Esophagus squamous epithelium (tissue), 5 donors: ENCODE data around the gene PPFIBP1. TPM values are rescaled to one million over a fixed set of nuclear protein-coding genes. Genes with fewer than 3 reads are reported as not detected.

Source experiments
- DNase-seq: peaks from one replicate; lab custom pipeline; 2025; lab: John Stamatoyannopoulos, UW
- H3K27ac ChIP-seq, 4 donors: fragments of 200-600 bp; sonication (generic); one replicate each; pipeline ENCODE4 v1.5.1; 2016 to 2019; ENCODE audit warnings: mild to moderate bottlenecking in 1 of 4
- H3K27me3 ChIP-seq, 4 donors: fragments of 200-600 bp; sonication (generic); 1 replicate in 3 of 4; 2 replicates in 1 of 4; pipeline versions ENCODE4 v1.5.1 to v1.6.0; 2017 to 2021; ENCODE audit warnings: antibody characterized with exemption in 1 of 4
- H3K36me3 ChIP-seq, 3 donors: fragments of 200-600 bp; sonication (generic); one replicate each; pipeline ENCODE4 v1.5.1; 2016 to 2019
- H3K4me1 ChIP-seq, 3 donors: fragments of 200-600 bp; sonication (generic); one replicate each; pipeline ENCODE4 v1.5.1; 2017 to 2019
- H3K4me3 ChIP-seq, 4 donors: fragments of 200-600 bp; sonication (generic); 1 replicate in 3 of 4; 2 replicates in 1 of 4; pipeline ENCODE4 v1.5.1; 2016 to 2019; ENCODE audit warnings: mild to moderate bottlenecking in 2 of 4, moderate library complexity in 1 of 4
- H3K9me3 ChIP-seq, 3 donors: fragments of 200-600 bp; sonication (generic); one replicate each; pipeline ENCODE4 v1.5.1; 2016 to 2019
- POLR2A ChIP-seq, 4 donors: fragments of 450-650 bp; IDR thresholded peaks; one replicate each; pipeline ENCODE4 v1.6.1; 2017; ENCODE audit warnings: antibody characterized with exemption in 4 of 4, mild to moderate bottlenecking in 4 of 4, moderate library complexity in 3 of 4
- WGBS, 2 donors: methylation state at CpG; one replicate each; pipeline ENCODE4 v1.1.5; 2018; 5-methylcytosine and 5-hydroxymethylcytosine counted together
- intact Hi-C: fragments of 100-400 bp; cut with DNase I; formaldehyde crosslinking; loops from one replicate; pipeline ENCODE4 v1.15.0; 2022
- total RNA-seq, 4 donors: library from RNA; depleted of rRNA; stranded (reverse); fragments of >200 nt; gene quantifications; one replicate each; pipeline ENCODE4 v1.1.0, GENCODE V29; 2016
- TF ChIP-seq, protein P1 (sequence below), 6 experiments: fragments of 450-650 bp in 4 of 6; fragments of 200-600 bp in 2 of 6; sonication (generic) in 2 of 6; IDR thresholded peaks; one replicate each; pipeline ENCODE4 v1.5.1; 2016 to 2019; ENCODE audit warnings: antibody characterized with exemption in 6 of 6, mild to moderate bottlenecking in 4 of 6, moderate library complexity in 4 of 6
- donor health status: DM: yes; HTN: yes; CAD: no.

The PPFIBP1 gene
- total RNA-seq, 4 donors from 2014 or later: 41.9 to 62.6 (median 46.7) TPM

DNA sequence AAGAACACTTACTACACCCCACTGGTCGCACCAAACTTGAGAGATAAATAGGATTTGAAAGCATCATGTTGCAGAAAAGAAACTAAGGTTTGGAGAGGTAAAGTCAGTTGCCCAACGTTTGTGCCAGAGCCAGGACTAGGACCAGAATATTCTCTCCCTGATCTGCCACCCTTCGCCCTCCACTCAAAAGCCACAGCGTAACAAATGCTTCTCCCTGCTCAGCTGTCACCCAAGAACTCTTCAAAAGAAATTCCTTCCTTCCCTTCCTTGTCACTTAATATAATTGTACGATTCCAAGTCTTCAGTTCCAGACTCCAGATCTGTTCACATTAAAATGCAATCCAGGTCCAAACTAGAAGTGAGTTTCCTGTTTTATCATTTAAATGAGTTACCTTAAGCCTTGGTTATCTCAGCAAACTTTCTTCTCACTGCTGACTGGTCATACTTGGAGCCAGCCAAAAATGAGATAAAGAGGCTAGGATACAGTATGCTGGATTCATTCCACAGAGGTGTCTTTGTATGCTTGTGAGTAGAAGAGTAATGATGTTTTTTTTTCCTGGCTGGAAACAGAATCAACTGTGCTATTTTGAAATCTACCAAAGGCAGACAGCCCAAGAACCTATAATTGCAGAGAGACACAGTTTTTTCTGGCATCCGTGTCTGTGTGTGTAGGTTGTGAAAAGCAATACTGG lies 12.8 kb upstream of the PPFIBP1 start:
- no peak for DNase-seq
- intact Hi-C loops: loop anchor here (10.0 kb wide), 2 partner anchors 76 to 134 kb away; no protein-coding TSS in a partner anchor

DNA sequence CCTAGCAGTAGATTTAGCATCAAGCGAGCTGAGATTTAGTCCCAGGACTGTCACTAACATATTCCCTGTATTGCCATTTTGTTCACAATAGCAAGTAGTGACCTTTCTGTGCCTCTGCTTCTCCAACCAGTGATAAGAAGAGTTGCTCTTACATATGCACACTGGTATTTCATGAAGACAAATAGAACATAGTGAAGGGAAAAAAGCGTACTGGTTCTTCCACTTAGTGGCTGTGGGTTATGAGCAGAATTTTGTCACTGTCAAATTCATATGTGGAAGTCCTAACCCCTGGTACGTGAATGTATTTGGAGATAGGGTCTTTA lies 12.3 kb upstream of the PPFIBP1 start:
- Histone ChIP-seq H3K27ac (no peak overlapping the region), H3K9me3 (no peaks in the 10 kb centered on the region)
- 49 to 56% methylated on average over 3 of the region's 3 CpGs for WGBS, 2 donors

More for the DNA sequence above, 12.8 kb upstream of the PPFIBP1 start:
- H3K27me3 ChIP-seq: no peaks in the 10 kb centered on the region
- TF ChIP-seq, protein P1, sequence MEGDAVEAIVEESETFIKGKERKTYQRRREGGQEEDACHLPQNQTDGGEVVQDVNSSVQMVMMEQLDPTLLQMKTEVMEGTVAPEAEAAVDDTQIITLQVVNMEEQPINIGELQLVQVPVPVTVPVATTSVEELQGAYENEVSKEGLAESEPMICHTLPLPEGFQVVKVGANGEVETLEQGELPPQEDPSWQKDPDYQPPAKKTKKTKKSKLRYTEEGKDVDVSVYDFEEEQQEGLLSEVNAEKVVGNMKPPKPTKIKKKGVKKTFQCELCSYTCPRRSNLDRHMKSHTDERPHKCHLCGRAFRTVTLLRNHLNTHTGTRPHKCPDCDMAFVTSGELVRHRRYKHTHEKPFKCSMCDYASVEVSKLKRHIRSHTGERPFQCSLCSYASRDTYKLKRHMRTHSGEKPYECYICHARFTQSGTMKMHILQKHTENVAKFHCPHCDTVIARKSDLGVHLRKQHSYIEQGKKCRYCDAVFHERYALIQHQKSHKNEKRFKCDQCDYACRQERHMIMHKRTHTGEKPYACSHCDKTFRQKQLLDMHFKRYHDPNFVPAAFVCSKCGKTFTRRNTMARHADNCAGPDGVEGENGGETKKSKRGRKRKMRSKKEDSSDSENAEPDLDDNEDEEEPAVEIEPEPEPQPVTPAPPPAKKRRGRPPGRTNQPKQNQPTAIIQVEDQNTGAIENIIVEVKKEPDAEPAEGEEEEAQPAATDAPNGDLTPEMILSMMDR (IDR thresholded peaks at IDR 0.05): no peak
- no peak for TF ChIP-seq POLR2A (IDR thresholded peaks at IDR 0.05)
- H3K9me3 ChIP-seq: no peaks in the 10 kb centered on the region
- 47 to 54% methylated on average over 6 of the region's 6 CpGs for WGBS, 2 donors
- H3K4me1 ChIP-seq: peaks cover 0 to 13% (median 3%) of the 10 kb centered on the region in 3 donors
- H3K4me3 ChIP-seq: no peak overlapping the region
- no peak overlapping the region for H3K27ac ChIP-seq
- H3K36me3 ChIP-seq: no peaks in the 10 kb centered on the region

DNA sequence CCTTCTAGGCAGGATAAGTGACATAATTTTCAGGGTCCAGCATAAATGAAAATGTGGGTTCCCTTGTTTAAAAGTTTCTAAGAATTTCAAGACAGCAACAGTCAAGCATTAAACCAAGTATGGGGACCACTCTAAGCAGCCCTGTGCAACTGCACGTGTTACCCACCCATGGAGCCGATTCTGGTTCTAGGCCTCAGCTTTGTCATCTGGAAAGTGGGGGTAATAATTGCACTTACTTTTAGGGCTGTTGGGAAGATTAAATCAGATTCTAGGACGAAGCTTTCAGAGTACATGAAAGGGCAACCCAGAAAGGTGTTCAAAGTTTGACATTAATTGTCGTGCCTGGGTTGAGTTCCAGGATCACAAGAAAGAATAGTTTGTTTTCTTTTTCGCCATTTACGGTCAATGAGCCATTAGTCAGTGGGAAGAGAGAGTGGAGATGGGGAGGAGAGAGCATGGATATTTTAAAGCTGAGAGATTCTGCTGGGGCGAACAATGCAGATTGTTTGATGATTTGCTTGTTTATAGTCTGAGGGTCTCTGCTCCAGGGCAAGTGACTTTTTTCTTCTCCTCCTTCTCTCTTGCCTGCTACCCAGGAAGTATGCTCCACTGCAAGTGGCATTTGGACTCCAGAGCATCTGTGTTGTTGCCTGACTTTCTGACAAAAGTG lies 10.7 kb upstream of the PPFIBP1 start:
- peaks cover 0 to 13% (median 3%) of the 10 kb centered on the region in 3 donors for H3K4me1 ChIP-seq
- H3K36me3 ChIP-seq: no peaks in the 10 kb centered on the region
- DNase-seq: no peak
- H3K27me3 ChIP-seq: no peaks in the 10 kb centered on the region
- H3K4me3 ChIP-seq: no peak overlapping the region
- H3K9me3 ChIP-seq: no peaks in the 10 kb centered on the region
- intact Hi-C loops: loop anchor here (10.0 kb wide), 2 partner anchors 78 to 132 kb away; no protein-coding TSS in a partner anchor
- no peak overlapping the region for H3K27ac ChIP-seq
- WGBS, 2 donors: 89 to 91% methylated on average over 7 of the region's 7 CpGs
- TF ChIP-seq, protein P1 (IDR thresholded peaks at IDR 0.05): no peak
- TF ChIP-seq POLR2A (IDR thresholded peaks at IDR 0.05): no peak

More for the DNA sequence above, 12.3 kb upstream of the PPFIBP1 start:
- Histone ChIP-seq H3K36me3 (no peaks in the 10 kb centered on the region), H3K4me1 (peaks cover 0 to 13% (median 3%) of the 10 kb centered on the region in 3 donors), H3K27me3 (no peaks in the 10 kb centered on the region), H3K4me3 (no peak overlapping the region)
- intact Hi-C loops: loop anchor here (10.0 kb wide), 2 partner anchors 77 to 133 kb away; no protein-coding TSS in a partner anchor
- no peak for TF ChIP-seq POLR2A (IDR thresholded peaks at IDR 0.05)
- TF ChIP-seq, protein P1 (IDR thresholded peaks at IDR 0.05): no peak
- no peak for DNase-seq

DNA sequence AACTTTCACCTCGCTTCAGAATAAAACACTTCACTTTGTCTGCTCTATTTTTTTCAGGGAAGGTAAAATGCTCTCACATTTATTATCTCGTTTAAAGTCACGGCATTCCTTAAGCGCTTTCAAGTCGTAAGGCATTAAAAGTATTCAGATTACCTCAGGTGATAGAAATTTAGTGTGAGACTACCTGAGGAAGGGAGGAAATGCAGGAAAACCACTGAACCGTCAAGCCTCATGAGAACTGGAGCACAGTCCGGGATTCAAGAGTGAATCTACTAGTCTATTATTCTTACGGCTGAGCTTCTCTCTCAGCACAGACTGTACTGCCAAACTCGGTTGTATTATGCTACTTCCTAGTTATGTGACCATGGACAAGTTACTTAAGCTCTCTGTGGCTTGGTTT lies 8.3 kb upstream of the PPFIBP1 start:
- H3K4me3 ChIP-seq: no peak overlapping the region
- 76 to 84% methylated on average over 9 of the region's 9 CpGs for WGBS, 2 donors

DNA sequence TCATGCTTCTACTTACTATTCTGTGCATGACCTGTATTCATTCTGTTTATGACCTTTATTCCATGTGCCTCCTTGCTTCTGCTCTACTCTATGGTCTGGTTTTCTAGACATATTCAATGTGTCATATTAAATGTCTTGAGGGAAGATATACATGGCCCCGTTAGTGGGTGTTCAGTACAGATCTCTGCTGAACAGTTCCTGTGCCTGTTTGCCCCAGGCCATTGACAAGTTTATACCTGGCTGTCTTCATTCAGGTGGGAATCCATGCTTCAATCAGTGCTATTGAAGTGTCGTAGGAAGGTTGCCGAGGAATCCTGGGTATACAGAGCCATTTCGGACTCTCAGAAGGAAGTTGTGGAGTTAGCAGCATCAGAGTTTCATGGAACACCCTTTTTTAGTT lies 7.4 kb upstream of the PPFIBP1 start:
- no peaks in the 10 kb centered on the region for H3K27me3 ChIP-seq
- 34 to 47% methylated on average over 4 of the region's 4 CpGs for WGBS, 2 donors
- TF ChIP-seq POLR2A (IDR thresholded peaks at IDR 0.05): no peak
- TF ChIP-seq, protein P1 (IDR thresholded peaks at IDR 0.05): no peak
- peaks cover 0 to 18% (median 3%) of the 10 kb centered on the region in 3 donors for H3K4me1 ChIP-seq
- no peaks in the 10 kb centered on the region for H3K36me3 ChIP-seq
- H3K9me3 ChIP-seq: no peaks in the 10 kb centered on the region
- H3K4me3 ChIP-seq: no peak overlapping the region
- no peak for DNase-seq
- no peak overlapping the region for H3K27ac ChIP-seq
- intact Hi-C loops: loop anchor here (10.0 kb wide), 2 partner anchors 82 to 128 kb away; no protein-coding TSS in a partner anchor

More for the DNA sequence above, 8.3 kb upstream of the PPFIBP1 start:
- intact Hi-C loops: loop anchor here (10.0 kb wide), 2 partner anchors 81 to 129 kb away; no protein-coding TSS in a partner anchor
- DNase-seq: no peak
- Histone ChIP-seq H3K9me3 (no peaks in the 10 kb centered on the region), H3K36me3 (no peaks in the 10 kb centered on the region), H3K27me3 (no peaks in the 10 kb centered on the region), H3K27ac (no peak overlapping the region), H3K4me1 (peaks cover 0 to 17% (median 3%) of the 10 kb centered on the region in 3 donors)
- TF ChIP-seq POLR2A (IDR thresholded peaks at IDR 0.05): no peak
